Hepatocyte (in vitro differentiated cells): ENCODE results near the gene PLA2G5.

Experiments used
- CTCF ChIP-seq: fragments of 200-600 bp; sonication (generic); IDR thresholded peaks from 2 replicates; pipeline ENCODE4 v1.5.1; 2016; ENCODE audit warnings: antibody characterized with exemption, mild to moderate bottlenecking; ENCODE audit not compliant: poor library complexity
- EZH2 ChIP-seq: fragments of 200-600 bp; sonication (generic); IDR thresholded peaks from 2 replicates; pipeline ENCODE4 v1.6.1; 2016; ENCODE audit warnings: antibody characterized with exemption, mild to moderate bottlenecking, borderline replicate concordance

- no peak for TF ChIP-seq EZH2
- TF ChIP-seq CTCF: no peak
Measured at GRCh38 chr1:20078171-20078651, 8.2 kb downstream of the PLA2G5 start.
